ENCODE measurements around the gene UBA6.

DNA sequence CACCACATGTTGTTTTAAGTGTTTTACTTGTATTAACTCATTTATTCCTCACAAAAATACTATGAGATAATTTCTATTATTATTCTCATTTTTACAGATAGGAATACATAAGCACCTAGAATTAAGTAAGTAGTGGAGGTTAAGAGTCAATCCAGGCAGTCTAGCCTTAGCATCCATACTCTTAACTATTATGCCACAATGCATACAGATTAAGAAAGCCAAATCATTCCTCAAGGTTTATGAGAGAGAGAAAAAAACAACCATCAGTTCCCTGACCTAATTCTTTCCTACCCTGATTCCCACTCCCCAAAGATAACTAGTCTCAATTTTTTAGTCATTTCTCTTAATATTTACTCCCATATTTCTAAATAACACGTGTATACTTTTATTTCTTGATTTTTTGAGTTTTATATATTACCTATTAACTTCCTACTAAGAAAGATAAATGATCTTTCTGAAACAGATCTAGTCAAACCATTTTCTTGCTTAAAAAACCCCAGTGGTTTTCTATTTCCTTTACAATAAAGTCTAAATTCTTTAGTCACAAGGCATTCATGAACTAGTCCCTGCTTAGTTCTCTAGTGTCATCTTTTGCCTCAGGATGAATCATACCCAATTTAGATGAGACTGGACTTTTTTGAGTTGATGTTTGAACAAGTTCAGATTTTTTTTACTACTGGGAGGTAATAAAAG is 16.0 kb downstream of the UBA6 start:
- TF ChIP-seq TAF1 (IDR thresholded peaks at IDR 0.05; ENCODE audit: low read depth, low read length) (no peak), POLR2A (IDR thresholded peaks at IDR 0.05; ENCODE audit: low read depth, low read length) (no peak), POLR2AphosphoS5 (IDR thresholded peaks at IDR 0.05; ENCODE audit: low read depth, low read length) (no peak), SPI1 (IDR thresholded peaks at IDR 0.05; ENCODE audit: low read depth, low read length) (no peak), POU2F2 (IDR thresholded peaks at IDR 0.05; ENCODE audit: low read depth, low read length) (no peak), PAX5 (IDR thresholded peaks at IDR 0.05; ENCODE audit: insufficient read depth, low read length, severe bottlenecking) (no peak)
